Suprapubic skin (tissue), 4 donors: ENCODE measurements around the gene FPR1.

Source experiments
- EP300 ChIP-seq: sonication (generic); formaldehyde crosslinking; IDR thresholded peaks from one replicate; pipeline ENCODE4 v1.6.1; 2017; ENCODE audit warnings: antibody characterized with exemption
- POLR2A ChIP-seq, 2 donors: fragments of 450-650 bp; IDR thresholded peaks; one replicate each; pipeline ENCODE4 v1.6.1; 2017; ENCODE audit warnings: antibody characterized with exemption in 2 of 2, mild to moderate bottlenecking in 2 of 2, moderate library complexity in 2 of 2
- POLR2AphosphoS5 ChIP-seq, 3 donors: sonication (generic); formaldehyde crosslinking; IDR thresholded peaks; one replicate each; pipeline ENCODE4 v1.6.1; 2017; ENCODE audit warnings: antibody characterized with exemption in 3 of 3
- TF ChIP-seq, protein P1 (sequence below), 2 donors: fragments of 200-600 bp in 1 of 2; fragments of 450-650 bp in 1 of 2; sonication (generic) in 1 of 2; IDR thresholded peaks; one replicate each; pipeline ENCODE4 v1.5.1; 2016 to 2019; ENCODE audit warnings: antibody characterized with exemption in 2 of 2, mild to moderate bottlenecking in 1 of 2, moderate library complexity in 1 of 2

DNA sequence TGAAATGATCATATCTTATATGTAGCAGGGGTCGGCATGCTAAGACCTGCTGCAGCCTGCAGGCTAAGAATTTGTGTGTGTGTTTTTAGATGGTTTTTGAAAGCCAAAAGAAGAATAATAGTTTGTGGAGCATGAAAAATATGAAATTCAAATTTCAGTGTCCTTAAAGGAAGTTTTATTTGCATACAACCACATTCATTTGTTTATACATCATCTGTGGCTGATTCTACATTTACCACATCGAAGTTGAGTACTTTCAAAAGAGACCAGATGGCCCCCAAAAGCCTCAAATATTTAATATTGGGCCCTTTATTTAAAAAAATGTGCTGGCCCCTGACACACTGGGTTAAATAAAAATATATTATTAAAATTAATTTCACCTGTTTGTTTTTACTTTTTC, 29.2 kb downstream of the FPR1 start:
- TF ChIP-seq, protein P1, sequence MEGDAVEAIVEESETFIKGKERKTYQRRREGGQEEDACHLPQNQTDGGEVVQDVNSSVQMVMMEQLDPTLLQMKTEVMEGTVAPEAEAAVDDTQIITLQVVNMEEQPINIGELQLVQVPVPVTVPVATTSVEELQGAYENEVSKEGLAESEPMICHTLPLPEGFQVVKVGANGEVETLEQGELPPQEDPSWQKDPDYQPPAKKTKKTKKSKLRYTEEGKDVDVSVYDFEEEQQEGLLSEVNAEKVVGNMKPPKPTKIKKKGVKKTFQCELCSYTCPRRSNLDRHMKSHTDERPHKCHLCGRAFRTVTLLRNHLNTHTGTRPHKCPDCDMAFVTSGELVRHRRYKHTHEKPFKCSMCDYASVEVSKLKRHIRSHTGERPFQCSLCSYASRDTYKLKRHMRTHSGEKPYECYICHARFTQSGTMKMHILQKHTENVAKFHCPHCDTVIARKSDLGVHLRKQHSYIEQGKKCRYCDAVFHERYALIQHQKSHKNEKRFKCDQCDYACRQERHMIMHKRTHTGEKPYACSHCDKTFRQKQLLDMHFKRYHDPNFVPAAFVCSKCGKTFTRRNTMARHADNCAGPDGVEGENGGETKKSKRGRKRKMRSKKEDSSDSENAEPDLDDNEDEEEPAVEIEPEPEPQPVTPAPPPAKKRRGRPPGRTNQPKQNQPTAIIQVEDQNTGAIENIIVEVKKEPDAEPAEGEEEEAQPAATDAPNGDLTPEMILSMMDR (IDR thresholded peaks at IDR 0.05) = no peak
- TF ChIP-seq POLR2AphosphoS5 (IDR thresholded peaks at IDR 0.05) (no peak), POLR2A (IDR thresholded peaks at IDR 0.05) (no peak), EP300 (no peak)
